Measurements from ENCODE around the gene HNRNPC.

GRCh38 chr14:21298358-21298757, 29.1 kb upstream of the HNRNPC start:
- no peak for TF ChIP-seq POLR2A (IDR thresholded peaks at IDR 0.05)
- no peak for TF ChIP-seq CTCF (IDR thresholded peaks at IDR 0.05)
- TF ChIP-seq POLR2AphosphoS5 (IDR thresholded peaks at IDR 0.05), result no peak

Data from breast epithelium (tissue), 3 donors.